ENCODE data around the gene NEGR1.

GRCh38 chr1:72230746-72231145, 51.6 kb downstream of the NEGR1 start:
- no peak for TF ChIP-seq EP300 (IDR thresholded peaks at IDR 0.05)
- TF ChIP-seq CTCF (IDR thresholded peaks at IDR 0.05) = no peak
- no peak for TF ChIP-seq POLR2A (IDR thresholded peaks at IDR 0.05; ENCODE audit: low read depth)
